ENCODE measurements around the gene BRAF. TPM values are rescaled to one million over a fixed set of nuclear protein-coding genes. Genes with fewer than 3 reads are reported as not detected.
"Not testable (repeated sequence)": the region's sequence is repeated elsewhere in the genome, so short reads cannot be mapped to it uniquely, and the experiment has no call there.

BRAF gene
- total RNA-seq, 4 donors from 2014 or later: 36.5 to 59.6 (median 45.4) TPM

GRCh38 chr7:140723006-140723405 is 201.7 kb downstream of the BRAF start:
- DNase-seq (ENCODE audit: low spot score in 2 of 2): no peak
- H3K4me3 ChIP-seq (ENCODE audit: low read depth, poor library complexity, severe bottlenecking): no peak overlapping the region
- 93% methylated on average over 6 of the region's 6 CpGs for WGBS, 2 donors
- intact Hi-C loops (cut with DNase I; ENCODE audit: low total_unique reads): no loop called here
- no peak for TF ChIP-seq POLR2A (IDR thresholded peaks at IDR 0.05)

- whole genome bisulfite sequencing, 2 donors: 93 to 94% methylated on average over 1 of the region's 1 CpG
- TF ChIP-seq CTCF (IDR thresholded peaks at IDR 0.05) (no peak), POLR2A (IDR thresholded peaks at IDR 0.05) (no peak)
- DNase-seq (ENCODE audit: low spot score in 2 of 2): no peak
- intact Hi-C loops (cut with DNase I; ENCODE audit: low total_unique reads): no loop called here
- H3K4me3 ChIP-seq (ENCODE audit: low read depth, poor library complexity, severe bottlenecking): no peak overlapping the region
These were observed 202.5 kb downstream of the BRAF start for GRCh38 chr7:140722254-140722653.

GRCh38 chr7:140719721-140720120 is 205.0 kb downstream of the BRAF start:
- intact Hi-C loops (cut with DNase I; ENCODE audit: low total_unique reads): no loop called here

GRCh38 chr7:140714331-140715040 is 210.2 kb downstream of the BRAF start:
- WGBS, 2 donors: 91 to 95% methylated on average over 10 of the region's 10 CpGs

More at GRCh38 chr7:140719721-140720120, 205.0 kb downstream of the BRAF start:
- 54 to 70% methylated on average over 5 of the region's 5 CpGs for WGBS, 2 donors
- no peak for TF ChIP-seq POLR2A (IDR thresholded peaks at IDR 0.05)
- no peak for TF ChIP-seq CTCF (IDR thresholded peaks at IDR 0.05)
- no peak overlapping the region for H3K4me3 ChIP-seq (ENCODE audit: low read depth, poor library complexity, severe bottlenecking)
- no peak for DNase-seq (ENCODE audit: low spot score in 2 of 2)

GRCh38 chr7:140712392-140712791 is 212.3 kb downstream of the BRAF start:
- H3K4me3 ChIP-seq (ENCODE audit: low read depth, poor library complexity, severe bottlenecking); DNase-seq (ENCODE audit: low spot score in 2 of 2); intact Hi-C loops (cut with DNase I; ENCODE audit: low total_unique reads): not testable (repeated sequence)

More at GRCh38 chr7:140714331-140715040, 210.2 kb downstream of the BRAF start:
- DNase-seq (ENCODE audit: low spot score in 2 of 2): no peak
- no peak overlapping the region for H3K4me3 ChIP-seq (ENCODE audit: low read depth, poor library complexity, severe bottlenecking)
- TF ChIP-seq CTCF (IDR thresholded peaks at IDR 0.05) (no peak), POLR2A (IDR thresholded peaks at IDR 0.05) (no peak)
- intact Hi-C loops (cut with DNase I; ENCODE audit: low total_unique reads): no loop called here

- intact Hi-C loops (cut with DNase I; ENCODE audit: low total_unique reads); H3K4me3 ChIP-seq (ENCODE audit: low read depth, poor library complexity, severe bottlenecking); DNase-seq (ENCODE audit: low spot score in 2 of 2): not testable (repeated sequence)
- 98% methylated on average over 4 of the region's 4 CpGs for WGBS, 2 donors
These were observed 216.0 kb downstream of the BRAF start for GRCh38 chr7:140708764-140709163.

- intact Hi-C loops (cut with DNase I; ENCODE audit: low total_unique reads): no loop called here
- H3K4me3 ChIP-seq (ENCODE audit: low read depth, poor library complexity, severe bottlenecking): no peak overlapping the region
- 90 to 93% methylated on average over 5 of the region's 5 CpGs for WGBS, 2 donors
- no peak for TF ChIP-seq CTCF (IDR thresholded peaks at IDR 0.05)
- no peak for TF ChIP-seq POLR2A (IDR thresholded peaks at IDR 0.05)
- DNase-seq (ENCODE audit: low spot score in 2 of 2): no peak
These were observed 217.6 kb downstream of the BRAF start for GRCh38 chr7:140707132-140707531.

Data from lower leg skin (tissue), 4 donors.